Osteocyte (in vitro differentiated cells): ENCODE measurements around the gene SAMD3. TPM values are rescaled to one million over a fixed set of nuclear protein-coding genes. Genes with fewer than 3 reads are reported as not detected.

ENCODE experiments used
- DNase-seq: peaks from one replicate; pipeline ENCODE4 v3.0.0; 2021; ENCODE audit warnings: mixed read lengths; ENCODE audit not compliant: unreplicated experiment; ENCODE audit errors: extremely low spot score
- H3K27ac Mint-ChIP-seq: one replicate; pipeline ENCODE4 v1.8.0; 2021; ENCODE audit warnings: mild to moderate bottlenecking, mixed read lengths; ENCODE audit not compliant: unreplicated experiment
- H3K27me3 Mint-ChIP-seq: one replicate; pipeline ENCODE4 v1.8.0; 2021; ENCODE audit warnings: mixed read lengths; ENCODE audit not compliant: unreplicated experiment
- H3K36me3 Mint-ChIP-seq: one replicate; pipeline ENCODE4 v1.8.0; 2021; ENCODE audit warnings: mixed read lengths; ENCODE audit not compliant: unreplicated experiment
- H3K4me1 Mint-ChIP-seq: one replicate; pipeline ENCODE4 v1.8.0; 2021; ENCODE audit warnings: mixed read lengths; ENCODE audit not compliant: unreplicated experiment
- H3K4me3 Mint-ChIP-seq: one replicate; pipeline ENCODE4 v1.8.0; 2021; ENCODE audit warnings: mild to moderate bottlenecking, moderate library complexity, mixed read lengths; ENCODE audit not compliant: unreplicated experiment
- H3K9me3 Mint-ChIP-seq: one replicate; pipeline ENCODE4 v1.8.0; 2021; ENCODE audit warnings: mixed read lengths; ENCODE audit not compliant: unreplicated experiment
- total RNA-seq: library from RNA; stranded (reverse); gene quantifications from 2 replicates; pipeline ENCODE4 v1.2.1, GENCODE V29; 2021
- TF ChIP-seq, protein P1 (sequence below): fragments of 200-600 bp; sonication (generic); IDR thresholded peaks from 2 replicates; pipeline ENCODE4 v1.5.0; 2021; ENCODE audit warnings: antibody characterized with exemption, mild to moderate bottlenecking, moderate library complexity

Gene SAMD3
- total RNA-seq, 1 donor from 2014 or later, result 0.64 TPM

DNA sequence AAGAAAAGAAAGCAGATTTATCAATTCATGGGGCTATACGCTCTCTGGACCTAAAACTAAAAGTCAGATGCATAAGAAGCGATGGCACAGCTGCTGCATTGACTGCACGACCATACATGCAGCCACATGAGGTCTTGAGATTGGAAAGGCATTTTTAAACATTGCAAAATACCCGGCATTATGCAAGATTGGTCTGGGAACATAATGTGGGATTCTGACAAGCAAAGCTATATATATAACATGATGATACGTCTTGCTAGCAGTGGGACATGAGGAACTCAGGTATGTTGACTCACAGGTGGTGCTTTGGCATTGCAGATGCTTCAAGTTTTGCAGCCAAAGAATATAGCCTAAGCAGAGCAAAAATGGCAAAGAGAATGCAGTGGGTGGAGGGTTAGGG lies 55.1 kb downstream of the SAMD3 start:
- peaks cover 2% of the 10 kb centered on the region for H3K36me3 Mint-ChIP-seq
- H3K27ac Mint-ChIP-seq, result no peak overlapping the region
- TF ChIP-seq, protein P1, sequence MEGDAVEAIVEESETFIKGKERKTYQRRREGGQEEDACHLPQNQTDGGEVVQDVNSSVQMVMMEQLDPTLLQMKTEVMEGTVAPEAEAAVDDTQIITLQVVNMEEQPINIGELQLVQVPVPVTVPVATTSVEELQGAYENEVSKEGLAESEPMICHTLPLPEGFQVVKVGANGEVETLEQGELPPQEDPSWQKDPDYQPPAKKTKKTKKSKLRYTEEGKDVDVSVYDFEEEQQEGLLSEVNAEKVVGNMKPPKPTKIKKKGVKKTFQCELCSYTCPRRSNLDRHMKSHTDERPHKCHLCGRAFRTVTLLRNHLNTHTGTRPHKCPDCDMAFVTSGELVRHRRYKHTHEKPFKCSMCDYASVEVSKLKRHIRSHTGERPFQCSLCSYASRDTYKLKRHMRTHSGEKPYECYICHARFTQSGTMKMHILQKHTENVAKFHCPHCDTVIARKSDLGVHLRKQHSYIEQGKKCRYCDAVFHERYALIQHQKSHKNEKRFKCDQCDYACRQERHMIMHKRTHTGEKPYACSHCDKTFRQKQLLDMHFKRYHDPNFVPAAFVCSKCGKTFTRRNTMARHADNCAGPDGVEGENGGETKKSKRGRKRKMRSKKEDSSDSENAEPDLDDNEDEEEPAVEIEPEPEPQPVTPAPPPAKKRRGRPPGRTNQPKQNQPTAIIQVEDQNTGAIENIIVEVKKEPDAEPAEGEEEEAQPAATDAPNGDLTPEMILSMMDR, result no peak
- no peak for DNase-seq
- no peaks in the 10 kb centered on the region for H3K4me1 Mint-ChIP-seq
- peaks cover 25% of the 10 kb centered on the region for H3K9me3 Mint-ChIP-seq
- H3K4me3 Mint-ChIP-seq, result no peak overlapping the region
- peaks cover 10% of the 10 kb centered on the region for H3K27me3 Mint-ChIP-seq

DNA sequence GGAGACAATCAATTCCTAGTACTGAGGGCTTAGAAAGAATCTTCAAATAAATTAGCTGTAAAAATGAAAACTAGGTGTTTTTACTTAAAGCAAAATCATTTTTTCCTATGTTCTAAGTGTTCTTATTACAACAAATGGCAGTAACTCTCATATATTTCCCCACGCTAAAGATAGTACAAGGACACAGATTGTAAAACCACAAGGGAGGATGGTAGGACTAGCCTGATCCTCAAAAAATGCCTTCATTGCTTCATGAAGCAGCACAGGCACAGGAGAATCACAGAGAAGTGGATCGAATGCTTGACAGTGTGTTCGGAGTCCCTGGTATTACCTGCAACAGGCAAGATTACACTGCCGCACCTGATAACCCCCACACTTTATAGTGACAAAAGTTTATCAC lies 58.5 kb downstream of the SAMD3 start:
- H3K4me3 Mint-ChIP-seq, result no peak overlapping the region
- H3K9me3 Mint-ChIP-seq, result peaks cover 13% of the 10 kb centered on the region
- TF ChIP-seq, protein P1, result no peak
- H3K27ac Mint-ChIP-seq, result no peak overlapping the region
- peaks cover 10% of the 10 kb centered on the region for H3K27me3 Mint-ChIP-seq
- H3K4me1 Mint-ChIP-seq, result no peaks in the 10 kb centered on the region
- no peaks in the 10 kb centered on the region for H3K36me3 Mint-ChIP-seq
- no peak for DNase-seq

DNA sequence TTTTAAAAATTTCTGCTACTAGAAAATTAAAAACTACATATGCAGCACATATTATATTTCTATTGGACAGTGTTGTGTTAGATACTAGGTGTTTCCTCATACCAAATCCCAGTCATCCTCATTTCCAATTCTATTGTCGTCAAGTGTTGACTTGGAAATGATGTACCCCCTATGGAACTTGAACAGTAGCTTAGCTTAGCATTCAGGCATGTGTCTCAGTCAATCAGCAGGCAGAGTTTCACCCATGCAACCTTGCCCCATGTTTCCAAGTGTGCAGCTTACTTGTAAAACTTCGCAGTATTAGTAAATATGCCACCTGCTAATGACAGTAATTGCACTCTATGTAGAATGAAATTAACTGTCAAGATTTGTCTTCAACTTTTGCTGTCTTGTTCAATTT lies 59.5 kb downstream of the SAMD3 start:
- H3K36me3 Mint-ChIP-seq, result no peaks in the 10 kb centered on the region
- DNase-seq, result no peak
- TF ChIP-seq, protein P1, result no peak
- no peaks in the 10 kb centered on the region for H3K4me1 Mint-ChIP-seq
- H3K9me3 Mint-ChIP-seq, result peaks cover 16% of the 10 kb centered on the region
- peaks cover 10% of the 10 kb centered on the region for H3K27me3 Mint-ChIP-seq
- no peak overlapping the region for H3K27ac Mint-ChIP-seq
- H3K4me3 Mint-ChIP-seq, result no peak overlapping the region

DNA sequence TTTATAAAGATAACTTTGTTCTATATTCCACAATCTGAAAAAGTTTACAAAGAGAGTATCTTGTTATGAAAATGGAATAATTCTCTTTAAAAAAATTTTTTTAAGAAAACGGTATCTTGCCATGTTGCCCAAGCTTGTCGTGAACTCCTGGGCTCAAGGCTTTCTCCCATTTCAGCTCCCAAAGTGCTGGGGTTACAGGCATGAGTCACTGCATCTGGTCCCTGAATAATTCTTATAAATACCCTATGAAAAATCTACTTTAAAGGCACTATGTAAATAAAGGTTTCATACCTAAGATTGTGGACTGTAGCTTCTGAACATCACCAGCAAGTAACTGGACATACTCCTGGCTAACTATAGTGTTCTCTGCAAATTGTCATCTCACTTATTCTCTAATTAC lies 60.3 kb downstream of the SAMD3 start:
- peaks cover 10% of the 10 kb centered on the region for H3K27me3 Mint-ChIP-seq
- H3K4me1 Mint-ChIP-seq, result no peaks in the 10 kb centered on the region
- no peak overlapping the region for H3K27ac Mint-ChIP-seq
- no peak for DNase-seq
- TF ChIP-seq, protein P1, result no peak
- H3K36me3 Mint-ChIP-seq, result no peaks in the 10 kb centered on the region
- H3K9me3 Mint-ChIP-seq, result peaks cover 20% of the 10 kb centered on the region
- no peak overlapping the region for H3K4me3 Mint-ChIP-seq

DNA sequence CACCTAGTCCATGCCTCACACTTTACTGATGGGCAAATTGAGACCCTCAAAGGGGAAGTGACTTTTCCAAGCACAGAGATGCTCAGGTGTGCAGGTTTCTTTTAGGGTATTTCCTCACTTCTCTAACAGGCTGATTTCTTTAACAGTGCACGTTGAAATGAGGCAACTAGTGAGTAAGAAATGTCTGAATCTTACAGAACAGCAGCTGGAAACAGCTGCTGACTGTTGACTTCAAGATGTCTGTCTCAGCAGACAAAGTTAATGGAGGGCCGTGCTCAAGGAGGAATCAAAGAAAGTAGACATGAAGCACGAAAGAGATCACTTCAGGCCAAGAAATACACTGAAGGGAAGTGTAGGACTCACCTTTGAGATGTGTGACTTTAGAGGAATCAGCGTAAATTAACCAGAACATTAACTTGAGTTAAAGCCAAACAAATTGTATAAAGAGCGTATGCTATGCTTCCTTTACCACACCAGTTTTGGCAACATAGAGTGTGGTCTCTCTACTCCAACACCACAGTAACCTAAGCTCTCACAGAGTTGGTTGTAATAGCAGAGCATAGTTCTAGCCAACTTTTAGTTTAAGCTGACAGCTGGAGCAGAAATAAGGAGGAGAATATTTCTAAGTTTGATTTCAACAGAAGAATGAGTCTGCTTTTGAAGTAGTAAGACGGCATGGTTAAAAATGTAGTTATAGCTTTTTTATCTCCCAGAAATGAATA lies 60.9 kb downstream of the SAMD3 start:
- DNase-seq, result no peak
- Mint-ChIP-seq H3K4me3 (no peak overlapping the region), H3K4me1 (no peaks in the 10 kb centered on the region), H3K9me3 (peaks cover 20% of the 10 kb centered on the region), H3K27ac (no peak overlapping the region), H3K36me3 (no peaks in the 10 kb centered on the region), H3K27me3 (peaks cover 10% of the 10 kb centered on the region)
- TF ChIP-seq, protein P1, result no peak
